ENCODE results near the gene B9D2.
A peak's percentile ranks its signal among the peaks of the same experiment; 100 is the strongest.
"Not testable (repeated sequence)": the region's sequence is repeated elsewhere in the genome, so short reads cannot be mapped to it uniquely, and the experiment has no call there.

Gene B9D2

DNA sequence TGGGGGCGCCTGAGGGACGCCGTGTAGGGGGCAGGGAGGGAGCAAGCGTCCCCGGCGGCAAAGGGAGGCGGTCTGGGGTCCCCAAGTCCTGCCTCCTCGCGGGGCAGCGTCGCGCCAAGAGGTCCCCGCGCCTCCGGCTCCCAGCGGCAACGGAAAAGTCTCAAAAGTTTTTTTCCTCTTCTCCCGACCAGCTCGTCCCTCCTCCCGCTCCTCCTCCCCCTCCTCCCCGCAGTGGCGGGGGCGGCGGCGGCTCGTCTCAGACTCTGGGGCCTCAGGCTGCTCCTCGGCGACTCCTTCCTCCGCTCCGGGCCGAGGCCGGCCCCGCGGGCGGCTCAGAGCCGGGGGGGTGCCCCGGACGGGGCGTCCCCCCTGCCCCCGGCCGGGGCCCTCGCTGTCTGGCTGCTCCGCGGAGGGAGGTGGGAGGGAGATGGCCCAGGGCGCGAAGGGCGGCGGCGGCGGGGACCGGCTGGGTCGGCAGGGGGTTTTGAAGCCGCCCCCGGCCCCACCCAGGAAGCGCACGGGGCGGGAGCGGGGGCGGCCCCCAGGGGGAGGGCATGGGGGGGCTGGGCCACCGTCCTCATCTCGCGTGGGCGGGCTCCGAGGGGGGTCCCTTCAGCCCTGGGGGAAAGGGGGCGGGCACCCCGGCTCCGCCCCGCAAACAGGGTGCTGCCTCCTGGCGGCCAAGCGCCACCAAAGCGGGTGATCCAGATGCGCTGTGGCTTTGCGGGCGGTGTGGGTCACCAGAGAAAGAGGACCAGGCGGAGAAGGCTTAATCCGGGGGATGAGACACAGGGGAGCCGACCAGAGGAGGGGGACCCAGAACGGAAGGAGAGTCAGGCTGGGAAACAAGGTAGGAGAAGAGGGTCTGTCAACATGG, 10.2 kb downstream of the B9D2 start, which contains the start of gene TGFB1:
TSS of gene TGFB1 (minus strand) at position 457 of the 877 bp plus-strand sequence. CDS start 878 bp downstream, outside the sequence.
- peaks cover 60% of the 10 kb centered on the region for H3K4me1 Mint-ChIP-seq (ENCODE audit: low read depth)
- H3K36me3 Mint-ChIP-seq = peaks cover 3% of the 10 kb centered on the region
- no peaks in the 10 kb centered on the region for H3K27me3 Mint-ChIP-seq
- peak within 1 kb of the TSS; percentile 100 for H3K4me3 Mint-ChIP-seq
- H3K27ac Mint-ChIP-seq = peak within 1 kb of the TSS; percentile 98
- no peaks in the 10 kb centered on the region for H3K9me3 Mint-ChIP-seq (ENCODE audit: low read depth)

DNA sequence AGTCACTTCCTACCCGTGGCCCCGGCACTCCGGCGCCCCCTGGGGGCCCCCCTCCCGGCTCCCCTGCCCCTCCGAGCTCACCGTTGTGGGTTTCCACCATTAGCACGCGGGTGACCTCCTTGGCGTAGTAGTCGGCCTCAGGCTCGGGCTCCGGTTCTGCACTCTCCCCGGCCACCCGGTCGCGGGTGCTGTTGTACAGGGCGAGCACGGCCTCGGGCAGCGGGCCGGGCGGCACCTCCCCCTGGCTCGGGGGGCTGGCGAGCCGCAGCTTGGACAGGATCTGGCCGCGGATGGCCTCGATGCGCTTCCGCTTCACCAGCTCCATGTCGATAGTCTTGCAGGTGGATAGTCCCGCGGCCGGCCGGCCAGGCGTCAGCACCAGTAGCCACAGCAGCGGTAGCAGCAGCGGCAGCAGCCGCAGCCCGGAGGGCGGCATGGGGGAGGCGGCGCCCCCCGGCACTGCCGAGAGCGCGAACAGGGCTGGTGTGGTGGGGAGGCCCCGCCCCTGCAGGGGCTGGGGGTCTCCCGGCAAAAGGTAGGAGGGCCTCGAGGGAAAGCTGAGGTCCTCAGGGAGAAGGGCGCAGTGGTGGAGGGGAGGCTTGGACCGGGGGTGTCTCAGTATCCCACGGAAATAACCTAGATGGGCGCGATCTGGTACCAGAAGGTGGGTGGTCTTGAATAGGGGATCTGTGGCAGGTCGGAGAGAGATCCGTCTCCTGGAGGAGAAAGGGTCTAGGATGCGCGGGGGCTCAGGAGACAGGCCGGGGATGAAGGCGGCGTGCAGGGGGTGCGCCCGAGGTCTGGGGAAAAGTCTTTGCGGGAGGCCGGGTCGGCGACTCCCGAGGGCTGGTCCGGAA, 11.1 kb downstream of the B9D2 start:
- H3K9me3 Mint-ChIP-seq (ENCODE audit: low read depth) = no peaks in the 10 kb centered on the region
- peaks cover 5% of the 10 kb centered on the region for H3K36me3 Mint-ChIP-seq
- peak overlapping the region; percentile 100 for H3K4me3 Mint-ChIP-seq
- H3K27me3 Mint-ChIP-seq = no peaks in the 10 kb centered on the region
- H3K27ac Mint-ChIP-seq = peak overlapping the region; percentile 98
- H3K4me1 Mint-ChIP-seq (ENCODE audit: low read depth) = peaks cover 55% of the 10 kb centered on the region

DNA sequence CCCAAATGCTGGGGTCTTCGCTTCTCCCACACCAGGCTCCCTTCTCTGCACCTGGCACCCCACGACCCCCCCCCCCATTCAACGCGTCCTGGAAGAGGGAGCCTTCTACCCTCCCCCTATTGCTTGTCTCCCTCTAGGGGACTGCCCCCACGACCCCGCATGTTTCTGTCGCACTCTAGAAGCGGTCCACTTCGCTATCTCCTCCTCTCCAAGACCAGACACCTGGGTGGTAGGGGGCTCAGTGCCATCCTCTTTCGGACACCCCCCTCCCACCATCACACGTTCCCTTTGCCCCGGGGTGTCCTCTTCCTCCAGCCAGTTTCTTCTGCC, 11.7 kb downstream of the B9D2 start:
- Mint-ChIP-seq H3K4me3 (peak overlapping the region; percentile 100), H3K4me1 (ENCODE audit: low read depth) (peaks cover 51% of the 10 kb centered on the region), H3K36me3 (peaks cover 5% of the 10 kb centered on the region), H3K9me3 (ENCODE audit: low read depth) (no peaks in the 10 kb centered on the region), H3K27me3 (no peaks in the 10 kb centered on the region), H3K27ac (peak overlapping the region; percentile 98)

DNA sequence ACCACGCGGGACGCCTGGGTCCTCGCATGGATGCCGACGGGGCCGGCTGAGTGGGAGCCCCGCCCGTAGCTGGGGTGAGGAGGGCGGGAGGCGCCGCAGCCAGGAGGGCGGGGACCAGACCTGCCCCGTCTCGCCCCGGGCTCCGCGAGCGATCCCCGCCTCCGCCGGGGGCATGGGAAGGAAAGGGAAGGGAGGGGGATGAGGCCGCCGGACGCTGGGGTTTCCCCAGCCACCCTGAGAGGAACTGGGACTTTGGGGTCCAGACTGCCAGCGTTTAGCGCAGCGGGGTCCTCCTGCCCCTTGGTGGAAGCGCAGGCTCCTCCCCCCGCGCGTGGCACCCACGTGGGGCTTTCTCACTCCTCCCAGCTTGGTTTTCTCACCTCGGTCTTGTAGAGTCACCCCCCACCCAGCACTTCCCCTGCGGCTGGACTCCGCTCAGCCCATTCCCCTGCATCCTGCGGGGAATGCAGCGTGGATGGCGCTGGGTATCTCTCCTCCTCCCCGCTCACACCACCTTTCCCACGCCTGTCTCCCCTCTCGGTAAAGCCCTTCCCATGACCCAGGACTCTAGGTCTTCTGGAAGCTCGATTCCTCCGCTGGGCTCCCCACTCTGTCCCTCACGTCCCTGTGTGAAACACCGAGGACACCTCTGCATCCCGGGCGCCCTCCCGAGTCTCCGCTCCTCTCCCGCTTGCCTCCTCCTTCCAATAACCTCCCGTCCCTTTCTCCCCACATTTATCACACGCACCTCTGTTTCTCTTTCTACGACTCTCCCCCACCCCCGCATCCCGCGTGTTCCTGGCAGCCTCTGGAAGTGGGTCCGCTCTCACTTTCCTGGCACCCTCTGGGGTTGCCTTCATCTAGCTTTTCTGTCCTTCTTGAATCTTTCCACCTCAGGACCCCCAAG, 12.4 kb downstream of the B9D2 start:
- Mint-ChIP-seq H3K27me3 (no peaks in the 10 kb centered on the region), H3K27ac (peak overlapping the region; percentile 98), H3K9me3 (ENCODE audit: low read depth) (no peaks in the 10 kb centered on the region), H3K36me3 (peaks cover 5% of the 10 kb centered on the region), H3K4me1 (ENCODE audit: low read depth) (peaks cover 46% of the 10 kb centered on the region), H3K4me3 (peak overlapping the region; percentile 100)

DNA sequence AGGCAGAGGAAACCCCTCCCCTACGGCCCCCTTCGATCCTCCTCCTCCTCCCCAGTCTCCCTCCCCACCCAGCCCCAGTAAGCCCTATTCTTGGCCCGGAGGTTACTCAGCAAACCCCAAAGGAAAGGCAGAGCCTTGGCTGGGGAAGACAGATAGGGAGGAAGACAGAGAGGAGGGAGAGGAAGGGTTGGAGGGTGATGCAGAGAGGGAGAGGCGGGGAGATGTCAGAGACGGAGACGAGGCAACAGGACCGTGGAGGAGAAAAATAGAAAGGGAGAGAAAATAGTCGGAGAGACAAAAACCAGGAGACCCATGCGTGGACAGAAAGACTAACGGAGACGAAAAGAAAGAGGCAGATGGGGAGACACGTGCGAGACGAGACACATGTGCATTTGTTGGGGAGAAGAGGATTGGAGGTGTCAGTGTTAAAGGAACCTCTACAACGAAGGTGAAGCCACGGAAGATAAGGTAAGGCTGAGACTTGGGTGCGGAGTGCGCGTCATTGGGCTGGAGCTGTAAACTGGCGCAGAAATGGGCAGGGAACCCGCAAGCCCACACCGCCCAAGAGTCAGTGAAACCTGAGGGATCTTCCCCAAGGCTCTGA, 13.1 kb downstream of the B9D2 start:
- Mint-ChIP-seq H3K36me3 (peaks cover 7% of the 10 kb centered on the region), H3K9me3 (ENCODE audit: low read depth) (no peaks in the 10 kb centered on the region), H3K27me3 (no peaks in the 10 kb centered on the region), H3K4me3 (peak overlapping the region; percentile 100), H3K4me1 (ENCODE audit: low read depth) (peaks cover 41% of the 10 kb centered on the region), H3K27ac (peak overlapping the region; percentile 98)

DNA sequence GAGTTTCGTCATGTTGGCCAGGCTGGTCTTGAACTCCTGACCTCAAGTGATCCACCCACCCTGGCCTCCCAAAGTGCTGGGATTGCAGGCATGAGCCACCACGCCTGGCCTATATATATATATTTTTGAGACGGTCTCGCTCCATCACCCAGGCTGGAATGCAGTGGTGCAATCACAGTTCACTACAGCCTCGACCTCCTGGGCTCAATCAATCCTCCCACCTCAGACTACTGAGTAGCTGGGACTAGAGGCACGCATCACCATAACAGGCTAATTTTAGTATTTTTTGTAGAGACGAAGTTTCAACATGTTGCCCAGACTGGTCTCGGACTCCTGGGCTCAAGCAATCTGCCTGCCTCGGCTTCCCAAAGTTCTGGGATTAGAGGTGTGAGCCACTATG, 17.0 kb downstream of the B9D2 start:
- H3K4me3 Mint-ChIP-seq; H3K27ac Mint-ChIP-seq; H3K27me3 Mint-ChIP-seq; H3K9me3 Mint-ChIP-seq (ENCODE audit: low read depth): not testable (repeated sequence)
- Mint-ChIP-seq H3K36me3 (peaks cover 11% of the 10 kb centered on the region), H3K4me1 (ENCODE audit: low read depth) (peaks cover 47% of the 10 kb centered on the region)

DNA sequence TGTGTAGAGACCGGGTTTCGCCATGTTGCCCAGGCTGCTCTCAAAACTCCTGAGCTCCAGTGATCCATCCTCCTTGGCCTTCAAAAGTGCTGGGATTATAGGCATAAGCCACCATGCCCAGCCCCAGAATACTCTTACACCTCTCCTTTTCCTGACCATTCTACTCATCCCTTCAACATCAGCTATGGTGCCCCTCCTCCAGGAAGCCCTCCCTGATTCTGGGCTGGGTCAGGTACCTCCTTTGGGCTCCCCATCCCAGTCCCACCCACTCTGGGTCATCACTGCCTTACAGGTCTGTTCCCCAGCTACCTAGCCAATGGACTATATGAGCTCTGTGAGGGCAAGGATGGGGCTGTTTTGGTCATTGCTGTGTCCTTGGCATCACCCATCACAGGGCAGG, 19.8 kb downstream of the B9D2 start:
- Mint-ChIP-seq H3K9me3 (ENCODE audit: low read depth) (no peaks in the 10 kb centered on the region), H3K4me3 (no peak overlapping the region), H3K36me3 (peaks cover 16% of the 10 kb centered on the region), H3K27me3 (no peaks in the 10 kb centered on the region), H3K4me1 (ENCODE audit: low read depth) (peaks cover 47% of the 10 kb centered on the region), H3K27ac (peak overlapping the region; percentile 54)

DNA sequence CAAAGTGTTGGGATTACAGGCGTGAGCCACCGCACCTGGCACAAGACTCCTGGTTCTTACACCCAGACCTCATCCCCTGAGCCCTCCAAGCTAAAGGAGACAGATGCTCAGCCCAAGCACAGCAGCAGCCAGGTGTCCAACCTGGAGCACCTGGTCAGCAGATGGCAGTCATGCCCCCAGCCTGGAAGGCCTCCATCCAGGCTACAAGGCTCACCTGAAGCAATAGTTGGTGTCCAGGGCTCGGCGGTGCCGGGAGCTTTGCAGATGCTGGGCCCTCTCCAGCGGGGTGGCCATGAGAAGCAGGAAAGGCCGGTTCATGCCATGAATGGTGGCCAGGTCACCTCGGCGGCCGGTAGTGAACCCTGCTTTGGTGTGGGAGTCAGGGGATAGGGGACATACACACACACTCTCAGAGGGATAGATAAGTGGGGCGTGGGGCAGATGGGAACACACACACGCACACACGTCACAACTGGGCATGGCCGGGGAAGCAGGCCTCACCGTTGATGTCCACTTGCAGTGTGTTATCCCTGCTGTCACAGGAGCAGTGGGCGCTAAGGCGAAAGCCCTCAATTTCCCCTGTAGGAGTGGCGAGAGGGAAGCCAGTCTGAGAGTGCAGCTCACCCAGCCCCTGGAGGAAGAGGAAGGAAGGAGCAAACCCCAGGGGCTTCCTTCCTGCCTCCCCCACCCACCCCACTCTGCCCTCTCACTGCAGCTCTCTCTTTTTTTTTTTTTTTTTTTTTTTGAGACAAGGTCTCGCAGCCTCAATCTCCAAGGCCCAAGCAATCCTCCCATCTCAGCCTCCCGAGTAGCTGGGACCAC, 22.1 kb downstream of the B9D2 start:
- H3K4me3 Mint-ChIP-seq = peak overlapping the region; percentile 32
- H3K27me3 Mint-ChIP-seq = no peaks in the 10 kb centered on the region
- H3K9me3 Mint-ChIP-seq (ENCODE audit: low read depth) = no peaks in the 10 kb centered on the region
- H3K36me3 Mint-ChIP-seq = peaks cover 11% of the 10 kb centered on the region
- H3K27ac Mint-ChIP-seq = peak overlapping the region; percentile 41
- peaks cover 40% of the 10 kb centered on the region for H3K4me1 Mint-ChIP-seq (ENCODE audit: low read depth)

DNA sequence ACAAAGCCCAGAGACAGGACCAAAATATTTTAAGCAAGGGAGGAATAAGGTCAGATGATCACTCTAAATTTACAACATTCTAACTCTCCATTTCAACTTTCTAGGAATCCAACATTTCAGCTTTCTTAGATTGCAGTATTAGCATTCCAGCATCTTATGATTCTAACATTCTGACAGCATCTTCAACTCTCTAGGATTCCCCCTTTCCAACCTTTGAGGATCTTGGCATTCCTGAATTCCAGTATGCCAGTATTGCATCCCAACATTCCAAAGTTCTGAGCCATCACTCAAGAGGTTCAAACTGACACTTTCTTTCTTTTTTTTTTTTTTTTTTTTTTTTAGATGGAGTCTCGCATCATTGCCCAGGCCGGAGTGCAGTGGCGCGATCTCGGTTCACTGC, 24.0 kb downstream of the B9D2 start:
- Mint-ChIP-seq H3K36me3 (peaks cover 9% of the 10 kb centered on the region), H3K9me3 (ENCODE audit: low read depth) (no peaks in the 10 kb centered on the region), H3K27ac (peak overlapping the region; percentile 68), H3K4me3 (no peak overlapping the region), H3K27me3 (no peaks in the 10 kb centered on the region), H3K4me1 (ENCODE audit: low read depth) (peaks cover 42% of the 10 kb centered on the region)

DNA sequence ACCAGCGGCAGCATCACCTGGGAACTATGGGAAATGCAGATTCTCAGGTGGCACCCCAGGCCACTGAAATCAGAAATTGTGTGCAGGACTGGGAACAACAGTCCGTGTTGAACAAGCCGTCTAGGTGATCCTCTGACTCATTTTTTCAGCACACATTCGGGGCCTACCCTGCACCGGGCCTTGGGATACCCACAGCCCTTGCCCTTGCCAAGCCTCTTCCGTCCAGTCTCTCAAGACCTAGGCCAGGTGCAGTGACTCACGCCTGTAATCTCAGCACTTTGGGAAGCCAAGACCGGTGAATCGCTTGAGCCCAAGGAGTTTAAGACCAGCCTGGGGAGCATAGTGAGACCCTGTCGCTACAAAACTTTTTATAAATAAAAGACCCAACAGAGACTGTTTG, 28.5 kb downstream of the B9D2 start:
- Mint-ChIP-seq H3K9me3 (ENCODE audit: low read depth) (no peaks in the 10 kb centered on the region), H3K27me3 (no peaks in the 10 kb centered on the region), H3K4me3 (no peak overlapping the region), H3K4me1 (ENCODE audit: low read depth) (peaks cover 38% of the 10 kb centered on the region), H3K36me3 (peaks cover 11% of the 10 kb centered on the region), H3K27ac (no peak overlapping the region)

DNA sequence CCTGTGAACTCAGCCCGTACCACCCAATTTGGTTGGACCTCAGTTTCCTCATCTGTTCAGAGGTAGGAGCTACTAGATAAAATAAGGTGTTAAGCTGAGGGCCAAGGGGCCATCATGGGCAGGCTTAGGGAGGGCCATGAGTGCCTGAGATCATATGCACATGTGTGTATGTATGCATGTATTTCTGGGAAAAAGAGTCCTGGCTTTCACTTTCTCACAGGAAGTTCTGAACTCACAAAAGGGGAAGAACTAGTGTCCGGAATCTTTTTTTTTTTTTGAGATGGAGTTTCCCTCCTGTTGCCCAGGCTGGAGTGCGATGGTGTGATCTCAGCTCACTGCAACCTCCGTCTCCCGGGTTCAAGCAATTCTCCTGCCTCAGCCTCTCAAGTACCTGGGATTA, 29.2 kb downstream of the B9D2 start:
- H3K36me3 Mint-ChIP-seq = peaks cover 11% of the 10 kb centered on the region
- no peaks in the 10 kb centered on the region for H3K9me3 Mint-ChIP-seq (ENCODE audit: low read depth)
- H3K27me3 Mint-ChIP-seq = no peaks in the 10 kb centered on the region
- peak overlapping the region; percentile 68 for H3K27ac Mint-ChIP-seq
- H3K4me3 Mint-ChIP-seq = no peak overlapping the region
- peaks cover 38% of the 10 kb centered on the region for H3K4me1 Mint-ChIP-seq (ENCODE audit: low read depth)

DNA sequence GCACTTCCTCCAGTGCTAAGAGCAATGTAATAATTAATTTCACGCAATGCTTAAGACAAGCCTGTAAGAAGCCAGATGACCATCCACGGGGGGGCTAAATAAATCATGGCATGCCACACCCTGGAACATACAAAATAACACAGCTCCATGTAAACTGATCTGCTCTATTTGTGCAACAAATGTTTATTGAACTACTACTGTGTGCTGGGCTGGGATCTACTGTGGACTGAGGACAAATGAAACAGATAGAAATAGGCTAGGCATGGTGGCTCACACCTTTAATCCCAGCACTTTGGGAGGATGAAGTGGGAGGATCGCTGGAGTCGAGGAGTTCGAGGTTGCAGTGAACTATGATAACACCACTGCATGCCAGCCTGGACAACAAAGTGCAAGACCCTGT, 31.5 kb downstream of the B9D2 start:
- Mint-ChIP-seq H3K4me1 (ENCODE audit: low read depth) (peaks cover 49% of the 10 kb centered on the region), H3K36me3 (peaks cover 13% of the 10 kb centered on the region), H3K27ac (peak overlapping the region; percentile 58)

DNA sequence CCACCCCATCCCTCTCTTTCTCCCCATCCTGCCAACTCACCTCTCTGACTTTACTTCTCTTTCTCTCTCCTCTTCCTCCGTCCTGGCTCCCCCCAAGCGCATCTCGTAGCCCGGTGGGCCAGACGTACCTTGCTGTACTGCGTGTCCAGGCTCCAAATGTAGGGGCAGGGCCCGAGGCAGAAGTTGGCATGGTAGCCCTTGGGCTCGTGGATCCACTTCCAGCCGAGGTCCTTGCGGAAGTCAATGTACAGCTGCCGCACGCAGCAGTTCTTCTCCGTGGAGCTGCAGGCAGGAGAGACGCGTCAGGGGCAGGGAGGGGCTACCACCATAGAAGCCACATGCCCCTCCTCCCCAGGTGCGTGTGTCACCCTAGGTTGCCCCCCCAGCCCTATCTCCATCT, 31.9 kb downstream of the B9D2 start:
- H3K4me3 Mint-ChIP-seq = no peak overlapping the region
- no peaks in the 10 kb centered on the region for H3K9me3 Mint-ChIP-seq (ENCODE audit: low read depth)
- peaks cover 14% of the 10 kb centered on the region for H3K36me3 Mint-ChIP-seq
- H3K4me1 Mint-ChIP-seq (ENCODE audit: low read depth) = peaks cover 51% of the 10 kb centered on the region
- no peaks in the 10 kb centered on the region for H3K27me3 Mint-ChIP-seq
- H3K27ac Mint-ChIP-seq = peak overlapping the region; percentile 46

More for the DNA sequence above, 31.5 kb downstream of the B9D2 start:
- no peaks in the 10 kb centered on the region for H3K9me3 Mint-ChIP-seq (ENCODE audit: low read depth)
- H3K27me3 Mint-ChIP-seq = no peaks in the 10 kb centered on the region
- no peak overlapping the region for H3K4me3 Mint-ChIP-seq
